RWPE1 (cell line): ENCODE data around the gene PITPNM3.

Source experiments
- CTCF ChIA-PET: fragments of 350-600 bp; sonication (Branson Sonifier 250); formaldehyde crosslinking; extraction: SDS; loops from one replicate; lab custom pipeline; 2021; lab: Yijun Ruan, JAX
- POLR2A ChIA-PET: fragments of 400-600 bp; formaldehyde crosslinking; extraction: SDS; loops from one replicate; lab custom pipeline; 2020; ENCODE audit warnings: antibody characterized with exemption; ENCODE audit not compliant: low non-redundant PET; lab: Yijun Ruan, JAX
- DNase-seq: peaks from one replicate; pipeline ENCODE4 v3.0.0; 2012; ENCODE audit warnings: low spot score
- H3K27ac ChIP-seq: fragments of 450-650 bp; 2 replicates; pipeline ENCODE4 v1.5.1; 2017
- CTCF ChIP-seq: fragments of 450-650 bp; conservative IDR thresholded peaks from 2 replicates; pipeline ENCODE4 v1.5.1; 2017; ENCODE audit warnings: low read depth, mild to moderate bottlenecking

The PITPNM3 gene

GRCh38 chr17:6588165-6588564, 31.8 kb upstream of the PITPNM3 start:
- ChIA-PET CTCF (interaction anchor here (1.3 kb wide), 1 partner anchor 115 kb away, joined by 4 read pairs; no protein-coding TSS in a partner anchor), POLR2A (no interaction called here)
- DNase-seq = no peak
- TF ChIP-seq CTCF = no peak
- no peak overlapping the region for H3K27ac ChIP-seq

GRCh38 chr17:6587310-6587709, 31.0 kb upstream of the PITPNM3 start:
- H3K27ac ChIP-seq = no peak overlapping the region
- CTCF ChIA-PET = no interaction called here
- DNase-seq = no peak
- POLR2A ChIA-PET = no interaction called here
- TF ChIP-seq CTCF = no peak

GRCh38 chr17:6583411-6583810, 27.1 kb upstream of the PITPNM3 start:
- no peak overlapping the region for H3K27ac ChIP-seq
- no peak for TF ChIP-seq CTCF
- CTCF ChIA-PET = no interaction called here
- POLR2A ChIA-PET = no interaction called here
- DNase-seq = no peak

- POLR2A ChIA-PET = interaction anchor here (0.6 kb wide), 1 partner anchor 48 kb away, joined by 3 read pairs; no protein-coding TSS in a partner anchor
- no peak for TF ChIP-seq CTCF
- H3K27ac ChIP-seq = peak overlapping the region; percentile 51
- CTCF ChIA-PET = interaction anchor here (0.6 kb wide), 1 partner anchor 71 kb away, joined by 3 read pairs; no protein-coding TSS in a partner anchor
- no peak for DNase-seq
Measured at GRCh38 chr17:6580625-6581024, 24.3 kb upstream of the PITPNM3 start.

GRCh38 chr17:6578491-6578890, 22.1 kb upstream of the PITPNM3 start:
- H3K27ac ChIP-seq = no peak overlapping the region; the same call in 1 of the 2 replicates
- DNase-seq = no peak
- CTCF ChIA-PET = no interaction called here
- TF ChIP-seq CTCF = no peak
- POLR2A ChIA-PET = no interaction called here

GRCh38 chr17:6577686-6578263, 21.4 kb upstream of the PITPNM3 start:
- peak overlapping the region; percentile 51 for H3K27ac ChIP-seq
- ChIA-PET POLR2A (no interaction called here), CTCF (interaction anchor here (0.6 to 1.5 kb wide), 3 partner anchors 106 to 393 kb away, joined by 3 to 21 read pairs (median 4); no protein-coding TSS in a partner anchor)
- peak; percentile 94 for DNase-seq
- TF ChIP-seq CTCF = no peak
